Suprapubic skin (tissue), 3 donors: ENCODE data around the gene TBPL1.

Experiments used
- POLR2A ChIP-seq, 2 donors: fragments of 450-650 bp; IDR thresholded peaks; one replicate each; pipeline ENCODE4 v1.6.1; 2017; ENCODE audit warnings: antibody characterized with exemption in 2 of 2, mild to moderate bottlenecking in 2 of 2, moderate library complexity in 2 of 2
- TF ChIP-seq, protein P1 (sequence below), 2 donors: fragments of 200-600 bp in 1 of 2; fragments of 450-650 bp in 1 of 2; sonication (generic) in 1 of 2; IDR thresholded peaks; one replicate each; pipeline ENCODE4 v1.5.1; 2016 to 2019; ENCODE audit warnings: antibody characterized with exemption in 2 of 2, mild to moderate bottlenecking in 1 of 2, moderate library complexity in 1 of 2

DNA sequence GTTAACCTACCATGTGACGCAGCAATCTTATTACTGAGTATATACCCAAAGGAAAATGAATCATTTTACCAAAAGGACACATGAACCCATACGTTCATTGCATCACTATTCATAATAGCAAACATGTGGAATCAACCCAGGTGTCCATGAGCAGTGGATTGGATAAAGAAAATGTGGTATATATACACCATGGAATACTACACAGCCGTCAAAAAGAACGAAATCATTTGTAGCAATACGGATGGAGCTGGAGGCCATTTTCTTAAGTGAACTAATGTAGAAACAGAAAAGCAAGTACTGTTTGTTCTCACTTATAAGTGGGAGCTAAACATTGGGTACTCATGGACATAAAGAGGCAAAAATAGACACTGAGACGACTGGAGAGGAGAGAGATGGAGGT, 44.2 kb downstream of the TBPL1 start:
- TF ChIP-seq POLR2A (IDR thresholded peaks at IDR 0.05) = no peak
- TF ChIP-seq, protein P1, sequence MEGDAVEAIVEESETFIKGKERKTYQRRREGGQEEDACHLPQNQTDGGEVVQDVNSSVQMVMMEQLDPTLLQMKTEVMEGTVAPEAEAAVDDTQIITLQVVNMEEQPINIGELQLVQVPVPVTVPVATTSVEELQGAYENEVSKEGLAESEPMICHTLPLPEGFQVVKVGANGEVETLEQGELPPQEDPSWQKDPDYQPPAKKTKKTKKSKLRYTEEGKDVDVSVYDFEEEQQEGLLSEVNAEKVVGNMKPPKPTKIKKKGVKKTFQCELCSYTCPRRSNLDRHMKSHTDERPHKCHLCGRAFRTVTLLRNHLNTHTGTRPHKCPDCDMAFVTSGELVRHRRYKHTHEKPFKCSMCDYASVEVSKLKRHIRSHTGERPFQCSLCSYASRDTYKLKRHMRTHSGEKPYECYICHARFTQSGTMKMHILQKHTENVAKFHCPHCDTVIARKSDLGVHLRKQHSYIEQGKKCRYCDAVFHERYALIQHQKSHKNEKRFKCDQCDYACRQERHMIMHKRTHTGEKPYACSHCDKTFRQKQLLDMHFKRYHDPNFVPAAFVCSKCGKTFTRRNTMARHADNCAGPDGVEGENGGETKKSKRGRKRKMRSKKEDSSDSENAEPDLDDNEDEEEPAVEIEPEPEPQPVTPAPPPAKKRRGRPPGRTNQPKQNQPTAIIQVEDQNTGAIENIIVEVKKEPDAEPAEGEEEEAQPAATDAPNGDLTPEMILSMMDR (IDR thresholded peaks at IDR 0.05) = no peak
